Activated T-helper 17 cell treated with anti-CD3 and anti-CD28 coated beads, Interleukin-2, amount 50 U/mL, for 72 hours (primary cell): ENCODE measurements around the gene LIG3. TPM values are rescaled to one million over a fixed set of nuclear protein-coding genes. Genes with fewer than 3 reads are reported as not detected.
"Not testable (repeated sequence)": the region's sequence is repeated elsewhere in the genome, so short reads cannot be mapped to it uniquely, and the experiment has no call there.

Experiments used
- ATAC-seq: fragments of 150-1000 bp; cut with Tn5 transposase; replicated peaks from 2 replicates; pipeline ENCODE4 v1.10.0; 2021; ENCODE audit warnings: mild to moderate bottlenecking, moderate library complexity
- H3K27ac Mint-ChIP-seq: one replicate; pipeline ENCODE4 v1.8.0; 2022; ENCODE audit warnings: mixed read lengths
- H3K27me3 Mint-ChIP-seq: one replicate; pipeline ENCODE4 v1.8.0; 2022; ENCODE audit warnings: mixed read lengths
- H3K36me3 Mint-ChIP-seq: one replicate; pipeline ENCODE4 v1.8.0; 2022; ENCODE audit warnings: low read depth, mild to moderate bottlenecking, mixed read lengths
- H3K4me1 Mint-ChIP-seq: one replicate; pipeline ENCODE4 v1.8.0; 2022; ENCODE audit warnings: mixed read lengths
- H3K4me3 Mint-ChIP-seq: one replicate; pipeline ENCODE4 v1.8.0; 2022; ENCODE audit warnings: mild to moderate bottlenecking, mixed read lengths
- H3K9me3 Mint-ChIP-seq: one replicate; pipeline ENCODE4 v1.8.0; 2022; ENCODE audit warnings: mixed read lengths
- total RNA-seq, 2 donors: library from RNA; stranded (reverse); gene quantifications; one replicate each; pipeline ENCODE4 v1.2.3, GENCODE V29; 2022

Gene LIG3
- total RNA-seq, 2 donors from 2014 or later = 52.9 to 54.3 TPM

- no peak for ATAC-seq
- no peaks in the 10 kb centered on the region for H3K27me3 Mint-ChIP-seq
- no peak overlapping the region for H3K4me3 Mint-ChIP-seq
These were observed 36.1 kb downstream of the LIG3 start for GRCh38 chr17:35016369-35016768.

DNA sequence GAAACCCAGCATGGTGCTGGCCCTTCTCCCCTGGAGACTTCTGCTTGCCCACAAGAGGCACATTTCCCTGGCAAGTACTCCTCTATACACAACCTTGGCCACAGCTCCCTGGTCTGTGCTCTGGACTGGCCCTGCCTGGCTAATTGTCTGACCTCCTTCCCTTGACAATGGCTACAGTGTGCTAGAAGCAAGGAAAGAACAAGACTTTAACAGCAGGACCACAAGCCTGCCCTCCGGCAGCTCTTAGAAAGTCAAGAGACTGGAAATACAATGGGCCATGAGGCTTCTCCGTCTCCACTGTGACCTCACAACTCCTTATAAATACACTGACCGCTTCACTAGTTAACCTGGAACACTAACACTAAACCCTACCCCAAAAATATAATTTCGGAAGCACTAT, 36.7 kb downstream of the LIG3 start:
- Mint-ChIP-seq H3K9me3 (no peaks in the 10 kb centered on the region), H3K27ac (peak overlapping the region; percentile 53)
- ATAC-seq = no peak

More at GRCh38 chr17:35016369-35016768, 36.1 kb downstream of the LIG3 start:
- H3K9me3 Mint-ChIP-seq = no peaks in the 10 kb centered on the region
- H3K27ac Mint-ChIP-seq = peak overlapping the region; percentile 53
- peaks cover 13% of the 10 kb centered on the region for H3K4me1 Mint-ChIP-seq
- H3K36me3 Mint-ChIP-seq = peaks cover 98% of the 10 kb centered on the region

DNA sequence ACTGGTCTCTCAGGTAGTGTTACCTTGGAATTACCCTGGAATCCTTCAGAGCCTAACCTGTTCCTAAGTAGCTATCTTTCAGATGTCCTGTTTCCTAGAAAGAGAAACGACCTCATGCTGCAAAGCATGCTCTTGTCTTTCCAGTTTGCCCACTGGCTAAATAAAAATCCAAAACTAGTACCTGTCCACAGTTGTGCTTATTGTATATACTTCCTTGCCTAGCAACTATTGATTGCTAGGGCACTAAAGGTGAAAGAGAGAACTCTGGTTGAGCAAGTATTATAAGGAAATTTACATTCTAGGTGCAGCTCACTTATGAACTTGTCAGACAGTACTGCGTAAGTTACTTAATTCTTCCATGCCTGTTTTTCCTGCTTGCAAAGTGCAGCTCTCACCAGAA, 38.5 kb downstream of the LIG3 start:
- no peaks in the 10 kb centered on the region for H3K9me3 Mint-ChIP-seq
- H3K4me1 Mint-ChIP-seq = peaks cover 31% of the 10 kb centered on the region
- H3K4me3 Mint-ChIP-seq = no peak overlapping the region
- no peaks in the 10 kb centered on the region for H3K27me3 Mint-ChIP-seq
- peak overlapping the region; percentile 53 for H3K27ac Mint-ChIP-seq
- H3K36me3 Mint-ChIP-seq = peaks cover 85% of the 10 kb centered on the region
- no peak for ATAC-seq

More for the DNA sequence above, 36.7 kb downstream of the LIG3 start:
- Mint-ChIP-seq H3K27me3 (no peaks in the 10 kb centered on the region), H3K36me3 (peaks cover 95% of the 10 kb centered on the region), H3K4me1 (peaks cover 17% of the 10 kb centered on the region), H3K4me3 (no peak overlapping the region)

GRCh38 chr17:35019386-35020179, 39.3 kb downstream of the LIG3 start:
- Mint-ChIP-seq H3K36me3 (peaks cover 81% of the 10 kb centered on the region), H3K4me3 (no peak overlapping the region), H3K27ac (no peak overlapping the region), H3K9me3 (no peaks in the 10 kb centered on the region), H3K4me1 (peaks cover 31% of the 10 kb centered on the region), H3K27me3 (no peaks in the 10 kb centered on the region)
- no peak for ATAC-seq

- H3K27me3 Mint-ChIP-seq = no peaks in the 10 kb centered on the region
- no peaks in the 10 kb centered on the region for H3K9me3 Mint-ChIP-seq
- H3K36me3 Mint-ChIP-seq = peaks cover 75% of the 10 kb centered on the region
- ATAC-seq = no peak
- peak overlapping the region; percentile 94 for H3K4me3 Mint-ChIP-seq
- peak overlapping the region; percentile 98 for H3K27ac Mint-ChIP-seq
- peaks cover 34% of the 10 kb centered on the region for H3K4me1 Mint-ChIP-seq
These were observed 41.4 kb downstream of the LIG3 start for GRCh38 chr17:35021520-35022380.

- no peaks in the 10 kb centered on the region for H3K9me3 Mint-ChIP-seq
- ATAC-seq = peak; percentile 100
- peak overlapping the region; percentile 98 for H3K27ac Mint-ChIP-seq
- peaks cover 40% of the 10 kb centered on the region for H3K4me1 Mint-ChIP-seq
- H3K4me3 Mint-ChIP-seq = peak overlapping the region; percentile 94
- H3K27me3 Mint-ChIP-seq = no peaks in the 10 kb centered on the region
- H3K36me3 Mint-ChIP-seq = peaks cover 66% of the 10 kb centered on the region
These were observed 42.3 kb downstream of the LIG3 start for GRCh38 chr17:35022536-35023063.

- Mint-ChIP-seq H3K36me3 (peaks cover 57% of the 10 kb centered on the region), H3K9me3 (no peaks in the 10 kb centered on the region), H3K4me1 (peaks cover 41% of the 10 kb centered on the region), H3K4me3 (peak overlapping the region; percentile 94), H3K27me3 (no peaks in the 10 kb centered on the region), H3K27ac (peak overlapping the region; percentile 98)
- no peak for ATAC-seq
These were observed 43.2 kb downstream of the LIG3 start for GRCh38 chr17:35023538-35023937.

- Mint-ChIP-seq H3K4me1 (peaks cover 43% of the 10 kb centered on the region), H3K4me3 (no peak overlapping the region), H3K27me3 (no peaks in the 10 kb centered on the region), H3K27ac (peak overlapping the region; percentile 10), H3K36me3 (peaks cover 38% of the 10 kb centered on the region), H3K9me3 (no peaks in the 10 kb centered on the region)
- no peak for ATAC-seq
These were observed 45.2 kb downstream of the LIG3 start for GRCh38 chr17:35025541-35025940.

DNA sequence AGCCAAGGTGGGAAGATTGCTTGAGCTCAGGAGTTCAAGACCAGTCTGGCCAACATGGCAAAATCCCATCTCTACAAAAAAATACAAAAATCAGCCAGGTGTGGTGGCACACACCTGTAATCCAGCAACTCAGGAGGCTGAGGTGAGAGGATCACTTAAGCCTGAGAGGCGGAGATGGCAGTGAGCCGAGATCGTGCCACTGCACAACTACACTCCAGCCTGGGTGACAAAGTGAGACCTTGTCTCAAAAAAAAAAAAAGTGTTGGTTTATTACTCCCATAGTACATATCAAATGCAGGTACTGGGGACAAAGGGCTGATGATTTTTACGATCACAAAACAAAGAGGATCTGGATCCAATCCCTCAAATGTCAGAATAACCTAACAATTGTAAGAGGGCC, 47.8 kb downstream of the LIG3 start:
- Mint-ChIP-seq H3K36me3 (peaks cover 25% of the 10 kb centered on the region), H3K27ac (peak overlapping the region; percentile 66), H3K4me3 (peak overlapping the region; percentile 45), H3K4me1 (peaks cover 36% of the 10 kb centered on the region)
- H3K9me3 Mint-ChIP-seq, H3K27me3 Mint-ChIP-seq, ATAC-seq: not testable (repeated sequence)

- H3K4me3 Mint-ChIP-seq = peak overlapping the region; percentile 45
- H3K27me3 Mint-ChIP-seq = no peaks in the 10 kb centered on the region
- H3K27ac Mint-ChIP-seq = peak overlapping the region; percentile 66
- peak; percentile 75 for ATAC-seq
- peaks cover 27% of the 10 kb centered on the region for H3K36me3 Mint-ChIP-seq
- peaks cover 35% of the 10 kb centered on the region for H3K4me1 Mint-ChIP-seq
- H3K9me3 Mint-ChIP-seq = no peaks in the 10 kb centered on the region
These were observed 48.4 kb downstream of the LIG3 start for GRCh38 chr17:35028531-35029262.

GRCh38 chr17:35030780-35031179, 50.5 kb downstream of the LIG3 start:
- Mint-ChIP-seq H3K4me3 (no peak overlapping the region), H3K4me1 (peaks cover 31% of the 10 kb centered on the region), H3K9me3 (no peaks in the 10 kb centered on the region), H3K27me3 (no peaks in the 10 kb centered on the region), H3K27ac (no peak overlapping the region), H3K36me3 (peaks cover 12% of the 10 kb centered on the region)
- no peak for ATAC-seq

- Mint-ChIP-seq H3K27ac (no peak overlapping the region), H3K36me3 (peaks cover 6% of the 10 kb centered on the region), H3K9me3 (no peaks in the 10 kb centered on the region), H3K27me3 (no peaks in the 10 kb centered on the region), H3K4me3 (no peak overlapping the region), H3K4me1 (peaks cover 20% of the 10 kb centered on the region)
- ATAC-seq = peak; percentile 31
These were observed 58.1 kb downstream of the LIG3 start for GRCh38 chr17:35038453-35038852.

- Mint-ChIP-seq H3K4me3 (no peak overlapping the region), H3K27me3 (no peaks in the 10 kb centered on the region), H3K36me3 (peaks cover 8% of the 10 kb centered on the region), H3K9me3 (no peaks in the 10 kb centered on the region), H3K4me1 (peaks cover 35% of the 10 kb centered on the region), H3K27ac (no peak overlapping the region)
- ATAC-seq = no peak
These were observed 61.1 kb downstream of the LIG3 start for GRCh38 chr17:35041390-35041789.

DNA sequence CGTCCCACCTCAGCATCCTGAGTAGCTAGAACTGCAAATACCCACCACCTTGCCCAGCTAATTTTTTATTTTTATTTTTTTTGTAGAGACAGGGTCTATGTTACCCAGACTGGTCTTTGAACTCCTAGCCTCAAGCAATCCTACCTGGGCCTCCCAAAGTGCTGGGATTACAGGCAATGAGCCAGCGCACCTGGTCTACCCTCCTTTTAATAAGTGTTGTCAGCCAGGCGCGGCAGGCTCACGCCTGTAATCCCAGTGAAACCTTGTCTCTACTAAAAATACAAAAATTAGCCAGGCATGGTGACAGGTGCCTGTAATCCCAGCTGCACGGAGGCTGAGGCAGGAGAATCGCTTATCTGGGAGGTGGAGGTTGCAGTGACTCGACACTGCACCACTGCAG, 63.9 kb downstream of the LIG3 start:
- H3K27me3 Mint-ChIP-seq = no peaks in the 10 kb centered on the region
- no peak for ATAC-seq
- peak overlapping the region; percentile 86 for H3K27ac Mint-ChIP-seq
- peaks cover 44% of the 10 kb centered on the region for H3K4me1 Mint-ChIP-seq
- H3K4me3 Mint-ChIP-seq = no peak overlapping the region
- no peaks in the 10 kb centered on the region for H3K9me3 Mint-ChIP-seq
- H3K36me3 Mint-ChIP-seq = peaks cover 14% of the 10 kb centered on the region
